ENCODE results near the gene FSD1.

- TF ChIP-seq POLR2AphosphoS5 (IDR thresholded peaks at IDR 0.05; ENCODE audit: low read depth, low read length) (no peak), TAF1 (IDR thresholded peaks at IDR 0.05; ENCODE audit: borderline replicate concordance, insufficient read depth, low read length) (no peak), REST (IDR thresholded peaks at IDR 0.05; ENCODE audit: insufficient read depth in 1 of 2, low read depth in 2 of 2, low read length in 2 of 2) (no peak), FOXP2 (optimal IDR thresholded peaks at IDR 0.05; ENCODE audit: borderline replicate concordance, extremely low read depth, extremely low read length, insufficient read depth) (no peak)
These were observed 19.4 kb upstream of the FSD1 start for GRCh38 chr19:4284974-4285373.

Data from PFSK-1 (cell line).